K562 (cell line): Measurements from ENCODE around the gene UTP4. TPM values are rescaled to one million over a fixed set of nuclear protein-coding genes. Genes with fewer than 3 reads are reported as not detected.

Source experiments
- BRF1 ChIP-seq: IDR thresholded peaks from 3 replicates; pipeline ENCODE4 v1.6.1; 2011; ENCODE audit warnings: borderline replicate concordance, mild to moderate bottlenecking; ENCODE audit not compliant: insufficient read length; ENCODE audit errors: extremely low read depth
- ETS1 ChIP-seq: conservative IDR thresholded peaks from 2 replicates; pipeline ENCODE4 v1.6.1; 2011; ENCODE audit warnings: low read depth, mild to moderate bottlenecking, low read length; ENCODE audit not compliant: control insufficient read depth
- FOXJ3 ChIP-seq: sonication (generic); formaldehyde crosslinking; IDR thresholded peaks from 2 replicates; pipeline ENCODE4 v1.4.0; 2020; ENCODE audit warnings: mild to moderate bottlenecking, missing genetic modification reagents
- HDAC2 ChIP-seq: fragments of 450-650 bp; IDR thresholded peaks from 2 replicates; pipeline ENCODE4 v1.6.1; 2016; ENCODE audit warnings: mild to moderate bottlenecking
- HMG20A ChIP-seq: fragments of 450-650 bp; formaldehyde crosslinking; conservative IDR thresholded peaks from 2 replicates; pipeline ENCODE4 v1.4.0; 2020; ENCODE audit warnings: mild to moderate bottlenecking, mixed read lengths
- JUN ChIP-seq, 2 experiments: sonication (generic) in 1 of 2; formaldehyde crosslinking in 1 of 2; IDR thresholded peaks; 2 replicates each; pipeline versions ENCODE4 v1.6.1 to v1.8.0; 2012 to 2022; ENCODE audit warnings: borderline replicate concordance in 2 of 2, mild to moderate bottlenecking in 2 of 2, improper control_type of control experiment in 1 of 2, low read depth in 1 of 2, low read length in 1 of 2, missing genetic modification reagents in 1 of 2
- KDM1A ChIP-seq, 2 experiments: fragments of 450-650 bp; IDR thresholded peaks; 2 replicates each; pipeline ENCODE4 v1.6.1; 2016; ENCODE audit warnings: mild to moderate bottlenecking in 2 of 2
- KLF1 ChIP-seq: fragments of 450-650 bp; IDR thresholded peaks from 2 replicates; pipeline ENCODE4 v1.6.1; 2016; ENCODE audit warnings: missing genetic modification characterization, missing compliant biosample characterization
- MEIS2 ChIP-seq: fragments of 450-650 bp; IDR thresholded peaks from 2 replicates; pipeline ENCODE4 v1.6.1; 2014; ENCODE audit warnings: mild to moderate bottlenecking; ENCODE audit not compliant: partially characterized antibody
- NFE2 ChIP-seq: IDR thresholded peaks from 2 replicates; pipeline ENCODE4 v1.6.1; 2014; ENCODE audit warnings: antibody characterized with exemption, low read depth
- RAD21 ChIP-seq, 2 experiments: fragments of 250-450 bp in 1 of 2; fragments of 450-650 bp in 1 of 2; sonication (Bioruptor Pico) in 1 of 2; formaldehyde crosslinking in 1 of 2; IDR thresholded peaks in 1 of 2; conservative IDR thresholded peaks in 1 of 2; 2 replicates each; pipeline versions ENCODE4 v1.4.0 to v1.8.0; 2020 to 2022; ENCODE audit warnings: mild to moderate bottlenecking in 2 of 2, moderate library complexity in 1 of 2
- SFPQ ChIP-seq: fragments of 200-400 bp; formaldehyde crosslinking; IDR thresholded peaks from 2 replicates; pipeline ENCODE4 v1.6.1; 2017; ENCODE audit warnings: mild to moderate bottlenecking, low read depth, low read length, moderate library complexity
- SMAD4 ChIP-seq: fragments of 250-450 bp; sonication (Bioruptor Pico); conservative IDR thresholded peaks from 2 replicates; pipeline ENCODE4 v1.8.0; 2021; ENCODE audit warnings: inconsistent platforms, mild to moderate bottlenecking, moderate library complexity
- TSC22D4 ChIP-seq: fragments of 450-650 bp; IDR thresholded peaks from 2 replicates; pipeline ENCODE4 v1.6.1; 2016; ENCODE audit warnings: missing genetic modification characterization, missing biosample characterization, control low read depth
- ZNF408 ChIP-seq: fragments of 250-450 bp; sonication (Bioruptor Pico); IDR thresholded peaks from 2 replicates; pipeline ENCODE4 v1.4.0; 2020; ENCODE audit warnings: low read depth, mild to moderate bottlenecking, moderate library complexity
- ZNF518B ChIP-seq: fragments of 250-450 bp; sonication (Bioruptor Pico); IDR thresholded peaks from 2 replicates; pipeline ENCODE4 v1.5.0; 2021; ENCODE audit warnings: mild to moderate bottlenecking, moderate library complexity
- ZZZ3 ChIP-seq: fragments of 450-650 bp; IDR thresholded peaks from 2 replicates; pipeline ENCODE4 v1.6.1; 2016; ENCODE audit warnings: antibody characterized with exemption, mild to moderate bottlenecking, moderate library complexity
- polyA plus RNA-seq, 8 experiments: library from polyadenylated mRNA; depleted of rRNA in 4 of 8; stranded (reverse) in 5 of 8; unstranded in 3 of 8; fragments of >200 nt; fragmentation: Nextera tagmentation in 2 of 8; fragmentation: Illumina TruSeq in 1 of 8; extraction: Ambion mirVana in 2 of 8; extraction: Trizol in 1 of 8; gene quantifications; 2 replicates each; pipeline versions ENCODE4 v1.2.1 to v1.2.3, GENCODE V29; 2011 to 2014; ENCODE audit warnings: inconsistent platforms in 1 of 8, missing spikeins in 1 of 8
- total RNA-seq, 7 experiments: library from RNA; depleted of rRNA in 6 of 7; stranded (reverse); fragments of >200 nt in 6 of 7; fragmentation: Illumina TruSeq in 2 of 7; extraction: Trizol in 2 of 7; gene quantifications; 2 replicates each; pipeline versions ENCODE4 v1.2.1 to v1.2.3, GENCODE V29; 2011 to 2021; ENCODE audit warnings: low replicate concordance in 1 of 7
- TF ChIP-seq, protein P1 (sequence below): fragments of 250-450 bp; sonication (Bioruptor Pico); IDR thresholded peaks from 2 replicates; pipeline ENCODE4 v1.5.0; 2021

Gene UTP4
- total and polyA plus RNA-seq, 9 of the 15 experiments (the other 6 are each of a cell fraction or from before 2014, with no cell fraction given) = 46.1 to 203 (median 145) TPM

GRCh38 chr16:69217433-69217832 lies 85.0 kb downstream of the UTP4 start (continued):
- no peak for TF ChIP-seq ZNF518B (CRISPR knock-in tag)
- TF ChIP-seq ETS1 = no peak
- TF ChIP-seq SFPQ = no peak
- TF ChIP-seq KDM1A (IDR thresholded peaks at IDR 0.05) = peak; percentile 84 to 87
- no peak for TF ChIP-seq BRF1
- TF ChIP-seq HMG20A = no peak
- TF ChIP-seq KLF1 = no peak
- peak; percentile 51 for TF ChIP-seq MEIS2
- TF ChIP-seq HDAC2 = no peak
- no peak for TF ChIP-seq FOXJ3 (CRISPR knock-in tag)
- TF ChIP-seq, protein P1, sequence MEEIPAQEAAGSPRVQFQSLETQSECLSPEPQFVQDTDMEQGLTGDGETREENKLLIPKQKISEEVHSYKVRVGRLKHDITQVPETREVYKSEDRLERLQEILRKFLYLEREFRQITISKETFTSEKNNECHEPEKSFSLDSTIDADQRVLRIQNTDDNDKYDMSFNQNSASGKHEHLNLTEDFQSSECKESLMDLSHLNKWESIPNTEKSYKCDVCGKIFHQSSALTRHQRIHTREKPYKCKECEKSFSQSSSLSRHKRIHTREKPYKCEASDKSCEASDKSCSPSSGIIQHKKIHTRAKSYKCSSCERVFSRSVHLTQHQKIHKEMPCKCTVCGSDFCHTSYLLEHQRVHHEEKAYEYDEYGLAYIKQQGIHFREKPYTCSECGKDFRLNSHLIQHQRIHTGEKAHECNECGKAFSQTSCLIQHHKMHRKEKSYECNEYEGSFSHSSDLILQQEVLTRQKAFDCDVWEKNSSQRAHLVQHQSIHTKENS = no peak
- no peak for TF ChIP-seq ZNF408 (CRISPR knock-in tag)
- TF ChIP-seq ZZZ3 = no peak
- TF ChIP-seq SMAD4 = no peak
- no peak for TF ChIP-seq TSC22D4
- TF ChIP-seq JUN (IDR thresholded peaks at IDR 0.05; ENCODE audit: borderline replicate concordance, low read depth, low read length) = 0 out of 2 replicates have a peak, but pooled peaks have one; percentile 69
- TF ChIP-seq JUN (CRISPR knock-in tag; IDR thresholded peaks at IDR 0.05; ENCODE audit: borderline replicate concordance) = no peak
- TF ChIP-seq RAD21 (CRISPR knock-in tag; conservative IDR thresholded peaks at IDR 0.05 in 1 of 2, IDR thresholded peaks at IDR 0.05 in 1 of 2) = no peak
- peak; percentile 26; the same call in 1 of the 2 replicates for TF ChIP-seq NFE2
